Panc1 (cell line): Measurements from ENCODE around the gene PRPF31.

Source experiments
- POLR2AphosphoS5 ChIP-seq: IDR thresholded peaks from 2 replicates; pipeline ENCODE4 v1.6.1; 2012; ENCODE audit warnings: mild to moderate bottlenecking, low read depth, low read length, moderate library complexity
- TF ChIP-seq, protein P1 (sequence below): fragments of 450-650 bp; IDR thresholded peaks from 2 replicates; pipeline ENCODE4 v1.5.1; 2017; ENCODE audit warnings: mild to moderate bottlenecking

- TF ChIP-seq, protein P1, sequence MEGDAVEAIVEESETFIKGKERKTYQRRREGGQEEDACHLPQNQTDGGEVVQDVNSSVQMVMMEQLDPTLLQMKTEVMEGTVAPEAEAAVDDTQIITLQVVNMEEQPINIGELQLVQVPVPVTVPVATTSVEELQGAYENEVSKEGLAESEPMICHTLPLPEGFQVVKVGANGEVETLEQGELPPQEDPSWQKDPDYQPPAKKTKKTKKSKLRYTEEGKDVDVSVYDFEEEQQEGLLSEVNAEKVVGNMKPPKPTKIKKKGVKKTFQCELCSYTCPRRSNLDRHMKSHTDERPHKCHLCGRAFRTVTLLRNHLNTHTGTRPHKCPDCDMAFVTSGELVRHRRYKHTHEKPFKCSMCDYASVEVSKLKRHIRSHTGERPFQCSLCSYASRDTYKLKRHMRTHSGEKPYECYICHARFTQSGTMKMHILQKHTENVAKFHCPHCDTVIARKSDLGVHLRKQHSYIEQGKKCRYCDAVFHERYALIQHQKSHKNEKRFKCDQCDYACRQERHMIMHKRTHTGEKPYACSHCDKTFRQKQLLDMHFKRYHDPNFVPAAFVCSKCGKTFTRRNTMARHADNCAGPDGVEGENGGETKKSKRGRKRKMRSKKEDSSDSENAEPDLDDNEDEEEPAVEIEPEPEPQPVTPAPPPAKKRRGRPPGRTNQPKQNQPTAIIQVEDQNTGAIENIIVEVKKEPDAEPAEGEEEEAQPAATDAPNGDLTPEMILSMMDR, result no peak
- no peak for TF ChIP-seq POLR2AphosphoS5
Measured at GRCh38 chr19:54107876-54108490, 7.6 kb upstream of the PRPF31 start.
